Activated T-cell treated with anti-CD3 and anti-CD28 coated beads, Interleukin-2, amount 50 U/mL, for 48 hours (primary cell): Measurements from ENCODE around the gene PCNX1.
"Not testable (repeated sequence)": the region's sequence is repeated elsewhere in the genome, so short reads cannot be mapped to it uniquely, and the experiment has no call there.

Experiments used
- DNase-seq, 2 experiments: peaks; one replicate each; pipeline ENCODE4 v3.0.0-alpha.2; 2020

Gene PCNX1

GRCh38 chr14:71133296-71133695, 226.0 kb downstream of the PCNX1 start:
- no peak for DNase-seq

GRCh38 chr14:71135496-71135895, 228.2 kb downstream of the PCNX1 start:
- no peak for DNase-seq

GRCh38 chr14:71135911-71136310, 228.7 kb downstream of the PCNX1 start:
- peak in 1 of 2 experiments; percentile 10 for DNase-seq

GRCh38 chr14:71136386-71137060, 229.3 kb downstream of the PCNX1 start:
- DNase-seq: peak in 1 of 2 experiments; percentile 10

- no peak for DNase-seq
Observed at GRCh38 chr14:71137536-71138447, 230.5 kb downstream of the PCNX1 start.

- DNase-seq: peak; percentile 76
Observed at GRCh38 chr14:71138448-71139293, 231.4 kb downstream of the PCNX1 start.

- no peak for DNase-seq
Observed at GRCh38 chr14:71139294-71139946, 232.2 kb downstream of the PCNX1 start.

- no peak for DNase-seq
Observed at GRCh38 chr14:71140157-71140556, 232.9 kb downstream of the PCNX1 start.

GRCh38 chr14:71141701-71142374, 234.6 kb downstream of the PCNX1 start:
- DNase-seq: peak; percentile 7 to 39

- peak; percentile 41 to 48 for DNase-seq
Observed at GRCh38 chr14:71142375-71143038, 235.2 kb downstream of the PCNX1 start.

GRCh38 chr14:71143381-71144290, 236.4 kb downstream of the PCNX1 start:
- peak; percentile 57 to 68 for DNase-seq

GRCh38 chr14:71147335-71147734, 240.1 kb downstream of the PCNX1 start:
- not testable (repeated sequence) for DNase-seq

GRCh38 chr14:71148627-71149026, 241.4 kb downstream of the PCNX1 start:
- no peak for DNase-seq

GRCh38 chr14:71150737-71151136, 243.5 kb downstream of the PCNX1 start:
- DNase-seq: no peak

GRCh38 chr14:71155743-71156142, 248.5 kb downstream of the PCNX1 start:
- DNase-seq: no peak

GRCh38 chr14:71163050-71163841, 256.0 kb downstream of the PCNX1 start:
- no peak for DNase-seq

- no peak for DNase-seq
Observed at GRCh38 chr14:71163842-71164629, 256.8 kb downstream of the PCNX1 start.
